ENCODE data around the gene TMEM238L. TPM values are rescaled to one million over a fixed set of nuclear protein-coding genes. Genes with fewer than 3 reads are reported as not detected.

The TMEM238L gene
- total RNA-seq, 6 experiments from 2014 or later, result not detected

DNA sequence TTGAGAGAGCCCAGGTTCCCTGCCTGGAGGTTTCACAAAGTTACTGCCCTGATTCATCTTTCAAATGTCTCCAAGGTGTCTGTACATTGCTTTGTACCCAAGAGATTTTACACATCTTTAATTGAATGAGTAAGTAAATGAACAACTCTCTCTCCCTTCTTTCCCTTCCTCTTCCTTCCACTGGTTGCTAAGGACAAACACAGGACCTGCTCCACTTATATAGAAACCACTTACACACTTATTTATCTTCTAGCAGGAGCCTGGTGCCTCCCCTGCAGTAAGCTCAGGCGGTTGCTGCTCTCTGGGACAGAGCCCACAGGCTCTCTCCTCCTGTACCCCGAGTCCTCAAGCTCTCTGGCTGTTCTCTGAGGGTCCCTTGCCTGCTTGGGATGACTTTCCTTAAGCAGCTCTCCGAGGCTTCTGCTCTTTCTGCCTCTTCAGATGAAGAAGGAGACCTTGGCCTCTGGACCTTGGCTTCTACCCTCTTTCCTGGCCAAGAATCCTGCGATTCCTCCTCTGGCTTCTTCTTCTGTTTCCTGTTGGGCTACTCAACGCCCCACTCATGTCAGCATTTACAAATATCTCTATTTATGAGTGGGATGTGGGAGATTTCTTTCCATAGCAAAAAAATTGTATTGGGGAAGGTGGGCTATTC lies 24.1 kb upstream of the TMEM238L start:
- no peaks in the 10 kb centered on the region; the same call in none of the 2 replicates for H3K27me3 Mint-ChIP-seq (ENCODE audit: insufficient read depth)
- peaks cover 9% of the 10 kb centered on the region; the same call in 1 of the 2 replicates for H3K9me3 Mint-ChIP-seq
- H3K27ac Mint-ChIP-seq, result no peak overlapping the region
- no peak for DNase-seq
- TF ChIP-seq, protein P1, sequence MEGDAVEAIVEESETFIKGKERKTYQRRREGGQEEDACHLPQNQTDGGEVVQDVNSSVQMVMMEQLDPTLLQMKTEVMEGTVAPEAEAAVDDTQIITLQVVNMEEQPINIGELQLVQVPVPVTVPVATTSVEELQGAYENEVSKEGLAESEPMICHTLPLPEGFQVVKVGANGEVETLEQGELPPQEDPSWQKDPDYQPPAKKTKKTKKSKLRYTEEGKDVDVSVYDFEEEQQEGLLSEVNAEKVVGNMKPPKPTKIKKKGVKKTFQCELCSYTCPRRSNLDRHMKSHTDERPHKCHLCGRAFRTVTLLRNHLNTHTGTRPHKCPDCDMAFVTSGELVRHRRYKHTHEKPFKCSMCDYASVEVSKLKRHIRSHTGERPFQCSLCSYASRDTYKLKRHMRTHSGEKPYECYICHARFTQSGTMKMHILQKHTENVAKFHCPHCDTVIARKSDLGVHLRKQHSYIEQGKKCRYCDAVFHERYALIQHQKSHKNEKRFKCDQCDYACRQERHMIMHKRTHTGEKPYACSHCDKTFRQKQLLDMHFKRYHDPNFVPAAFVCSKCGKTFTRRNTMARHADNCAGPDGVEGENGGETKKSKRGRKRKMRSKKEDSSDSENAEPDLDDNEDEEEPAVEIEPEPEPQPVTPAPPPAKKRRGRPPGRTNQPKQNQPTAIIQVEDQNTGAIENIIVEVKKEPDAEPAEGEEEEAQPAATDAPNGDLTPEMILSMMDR (IDR thresholded peaks at IDR 0.05), result no peak
- no peak overlapping the region for H3K4me3 Mint-ChIP-seq
- no peaks in the 10 kb centered on the region for H3K4me1 Mint-ChIP-seq (ENCODE audit: low read depth)
- no peaks in the 10 kb centered on the region for H3K36me3 Mint-ChIP-seq (ENCODE audit: low read depth)

DNA sequence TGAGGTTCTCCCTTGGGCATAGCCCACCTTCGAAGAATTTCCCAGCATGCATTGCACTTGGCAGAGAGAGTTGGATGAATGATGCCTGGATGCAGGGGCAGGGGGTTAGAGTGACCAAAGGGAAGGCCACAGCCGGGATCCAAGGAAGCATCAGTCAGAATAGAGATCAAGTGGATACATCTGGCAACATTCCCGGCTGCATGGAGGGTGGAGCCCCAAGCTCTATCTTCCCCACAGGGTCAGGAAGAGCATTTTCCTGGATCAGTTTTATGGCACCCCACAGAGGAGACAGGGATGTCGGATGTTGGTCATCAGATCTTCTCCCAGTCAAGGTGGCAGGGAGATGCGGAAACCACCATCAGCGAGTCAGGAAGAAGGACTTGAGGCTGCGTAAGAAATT lies 21.0 kb upstream of the TMEM238L start:
- Mint-ChIP-seq H3K27me3 (ENCODE audit: insufficient read depth) (no peaks in the 10 kb centered on the region; the same call in none of the 2 replicates), H3K4me1 (ENCODE audit: low read depth) (no peaks in the 10 kb centered on the region), H3K27ac (no peak overlapping the region), H3K4me3 (no peak overlapping the region), H3K36me3 (ENCODE audit: low read depth) (no peaks in the 10 kb centered on the region), H3K9me3 (peaks cover 18% of the 10 kb centered on the region; the same call in 1 of the 2 replicates)
- TF ChIP-seq, protein P1 (IDR thresholded peaks at IDR 0.05), result no peak
- DNase-seq, result no peak

DNA sequence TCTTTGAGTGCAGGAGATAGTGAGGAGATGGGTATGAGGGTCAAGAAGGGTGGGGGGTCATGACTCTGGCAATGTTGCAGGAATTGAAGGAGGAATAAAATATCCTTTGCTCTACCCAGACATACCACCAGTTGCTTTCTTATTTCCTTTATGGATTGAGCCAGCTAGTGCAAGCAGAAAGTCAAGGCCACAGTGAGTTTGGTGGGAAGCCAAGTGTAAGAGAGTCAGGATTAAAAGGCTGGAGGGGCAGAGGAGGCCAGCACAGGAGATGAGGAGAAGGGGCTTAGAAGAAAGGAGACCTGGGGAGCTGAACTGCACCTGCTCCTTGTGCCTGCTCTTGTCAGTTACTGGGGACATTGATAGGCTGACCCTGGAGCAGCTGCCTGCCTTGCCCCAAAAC lies 17.9 kb upstream of the TMEM238L start:
- Mint-ChIP-seq H3K9me3 (peaks cover 22% of the 10 kb centered on the region; the same call in 1 of the 2 replicates), H3K27me3 (ENCODE audit: insufficient read depth) (no peaks in the 10 kb centered on the region; the same call in 1 of the 2 replicates), H3K4me1 (ENCODE audit: low read depth) (no peaks in the 10 kb centered on the region), H3K36me3 (ENCODE audit: low read depth) (no peaks in the 10 kb centered on the region), H3K4me3 (no peak overlapping the region), H3K27ac (no peak overlapping the region)
- TF ChIP-seq, protein P1 (IDR thresholded peaks at IDR 0.05), result no peak
- no peak for DNase-seq

DNA sequence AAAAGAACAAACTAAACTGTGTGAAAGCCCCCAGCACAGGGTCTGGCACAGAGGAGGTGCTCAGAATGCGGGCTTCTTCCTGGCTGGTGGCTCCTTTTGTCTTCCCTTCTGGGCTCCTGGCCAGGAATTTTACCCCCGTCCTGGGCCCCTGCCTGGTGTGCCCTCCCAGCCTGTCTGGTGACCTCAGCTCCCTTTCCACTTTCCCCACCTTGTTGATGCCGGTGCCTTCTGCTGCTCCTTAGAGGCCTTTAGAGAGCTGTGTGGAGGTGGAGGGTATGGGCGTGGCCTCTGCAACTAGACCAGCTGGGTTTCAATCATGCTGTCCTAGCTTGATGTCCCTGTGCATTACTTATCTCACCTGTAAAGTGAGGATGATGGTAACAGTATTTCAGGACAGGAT lies 17.2 kb upstream of the TMEM238L start:
- DNase-seq, result no peak
- Mint-ChIP-seq H3K27ac (no peak overlapping the region), H3K4me3 (no peak overlapping the region), H3K4me1 (ENCODE audit: low read depth) (no peaks in the 10 kb centered on the region), H3K27me3 (ENCODE audit: insufficient read depth) (no peaks in the 10 kb centered on the region; the same call in 1 of the 2 replicates), H3K9me3 (peaks cover 22% of the 10 kb centered on the region; the same call in 1 of the 2 replicates), H3K36me3 (ENCODE audit: low read depth) (no peaks in the 10 kb centered on the region)
- TF ChIP-seq, protein P1 (IDR thresholded peaks at IDR 0.05), result no peak

DNA sequence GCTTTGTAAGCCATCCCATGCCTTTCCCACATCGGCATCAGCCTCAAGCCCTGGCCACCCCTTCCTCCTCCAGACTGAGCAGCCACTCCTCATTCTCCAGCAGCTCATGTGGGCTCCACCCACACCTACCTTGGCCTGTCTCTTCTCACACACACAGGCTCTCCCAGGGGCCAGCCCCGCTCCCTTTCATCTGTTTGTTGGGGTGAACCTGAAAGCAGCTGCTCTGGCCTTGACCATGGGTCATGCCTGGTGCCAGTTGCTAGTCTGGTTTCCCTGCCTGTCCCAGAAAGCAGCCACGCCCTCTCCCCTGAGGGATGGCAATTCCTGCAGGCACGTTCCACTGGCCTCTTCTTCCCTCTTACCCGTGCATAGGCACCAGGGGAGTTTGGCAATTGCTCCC lies 11.4 kb upstream of the TMEM238L start:
- no peaks in the 10 kb centered on the region; the same call in none of the 2 replicates for H3K27me3 Mint-ChIP-seq (ENCODE audit: insufficient read depth)
- no peaks in the 10 kb centered on the region for H3K4me1 Mint-ChIP-seq (ENCODE audit: low read depth)
- H3K27ac Mint-ChIP-seq, result no peak overlapping the region
- peaks cover 36% of the 10 kb centered on the region; the same call in 1 of the 2 replicates for H3K9me3 Mint-ChIP-seq
- TF ChIP-seq, protein P1 (IDR thresholded peaks at IDR 0.05), result no peak
- DNase-seq, result no peak
- no peak overlapping the region for H3K4me3 Mint-ChIP-seq
- peaks cover 4% of the 10 kb centered on the region; the same call in 1 of the 2 replicates for H3K36me3 Mint-ChIP-seq (ENCODE audit: low read depth)
